Measurements from ENCODE around the gene ARHGEF38. TPM values are rescaled to one million over a fixed set of nuclear protein-coding genes. Genes with fewer than 3 reads are reported as not detected.

ARHGEF38 gene
- total RNA-seq, 4 donors from 2014 or later: 0.11 to 0.88 (median 0.54) TPM

GRCh38 chr4:105620640-105621323 is 68.4 kb downstream of the ARHGEF38 start:
- TF ChIP-seq, protein P1, sequence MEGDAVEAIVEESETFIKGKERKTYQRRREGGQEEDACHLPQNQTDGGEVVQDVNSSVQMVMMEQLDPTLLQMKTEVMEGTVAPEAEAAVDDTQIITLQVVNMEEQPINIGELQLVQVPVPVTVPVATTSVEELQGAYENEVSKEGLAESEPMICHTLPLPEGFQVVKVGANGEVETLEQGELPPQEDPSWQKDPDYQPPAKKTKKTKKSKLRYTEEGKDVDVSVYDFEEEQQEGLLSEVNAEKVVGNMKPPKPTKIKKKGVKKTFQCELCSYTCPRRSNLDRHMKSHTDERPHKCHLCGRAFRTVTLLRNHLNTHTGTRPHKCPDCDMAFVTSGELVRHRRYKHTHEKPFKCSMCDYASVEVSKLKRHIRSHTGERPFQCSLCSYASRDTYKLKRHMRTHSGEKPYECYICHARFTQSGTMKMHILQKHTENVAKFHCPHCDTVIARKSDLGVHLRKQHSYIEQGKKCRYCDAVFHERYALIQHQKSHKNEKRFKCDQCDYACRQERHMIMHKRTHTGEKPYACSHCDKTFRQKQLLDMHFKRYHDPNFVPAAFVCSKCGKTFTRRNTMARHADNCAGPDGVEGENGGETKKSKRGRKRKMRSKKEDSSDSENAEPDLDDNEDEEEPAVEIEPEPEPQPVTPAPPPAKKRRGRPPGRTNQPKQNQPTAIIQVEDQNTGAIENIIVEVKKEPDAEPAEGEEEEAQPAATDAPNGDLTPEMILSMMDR (IDR thresholded peaks at IDR 0.05): no peak
- no peak for DNase-seq (ENCODE audit: low spot score in 2 of 2)
- H3K4me3 ChIP-seq (ENCODE audit: low read depth, poor library complexity, severe bottlenecking): no peak overlapping the region
- 47 to 52% methylated on average over 1 of the region's 1 CpG for WGBS, 2 donors
- intact Hi-C loops (cut with DNase I; ENCODE audit: low total_unique reads): no loop called here

- no peak overlapping the region for H3K4me3 ChIP-seq (ENCODE audit: low read depth, poor library complexity, severe bottlenecking)
- intact Hi-C loops (cut with DNase I; ENCODE audit: low total_unique reads): no loop called here
- DNase-seq (ENCODE audit: low spot score in 2 of 2): no peak
- 78 to 88% methylated on average over 4 of the region's 4 CpGs for WGBS, 2 donors
- TF ChIP-seq POLR2A (IDR thresholded peaks at IDR 0.05): no peak
- TF ChIP-seq, protein P1 (IDR thresholded peaks at IDR 0.05): no peak
Observed at GRCh38 chr4:105622269-105622668, 69.8 kb downstream of the ARHGEF38 start.

DNA sequence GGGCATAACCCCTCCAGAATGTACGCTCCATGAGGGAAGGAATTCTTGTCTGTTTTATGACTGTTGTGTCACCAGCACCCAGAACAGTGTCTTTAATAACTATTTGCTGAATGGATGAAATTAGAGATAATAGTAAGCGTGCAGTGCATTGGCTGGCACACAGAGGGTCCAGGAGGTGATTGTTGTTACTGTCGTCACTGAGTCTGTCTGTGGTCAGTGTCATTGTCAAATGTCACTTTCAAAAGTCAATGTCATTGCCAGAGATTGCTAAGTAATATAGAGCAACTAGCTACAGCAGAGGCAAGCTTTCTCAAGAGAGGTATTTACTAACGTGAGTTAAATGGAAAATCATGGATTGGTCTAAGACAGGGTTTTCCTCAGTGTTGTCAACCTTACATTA is 70.7 kb downstream of the ARHGEF38 start:
- TF ChIP-seq POLR2A (IDR thresholded peaks at IDR 0.05): no peak
- TF ChIP-seq, protein P1 (IDR thresholded peaks at IDR 0.05): no peak
- WGBS, 2 donors: 87 to 88% methylated on average over 4 of the region's 4 CpGs
- no peak for DNase-seq (ENCODE audit: low spot score in 2 of 2)
- intact Hi-C loops (cut with DNase I; ENCODE audit: low total_unique reads): no loop called here
- no peak overlapping the region for H3K4me3 ChIP-seq (ENCODE audit: low read depth, poor library complexity, severe bottlenecking)

GRCh38 chr4:105624530-105624929 is 72.1 kb downstream of the ARHGEF38 start:
- intact Hi-C loops (cut with DNase I; ENCODE audit: low total_unique reads): no loop called here
- no peak overlapping the region for H3K4me3 ChIP-seq (ENCODE audit: low read depth, poor library complexity, severe bottlenecking)
- DNase-seq (ENCODE audit: low spot score in 2 of 2): no peak
- WGBS, 2 donors: 39 to 50% methylated on average over 4 of the region's 4 CpGs
- TF ChIP-seq POLR2A (IDR thresholded peaks at IDR 0.05): no peak
- TF ChIP-seq, protein P1 (IDR thresholded peaks at IDR 0.05): no peak

GRCh38 chr4:105625214-105625613 is 72.8 kb downstream of the ARHGEF38 start:
- TF ChIP-seq, protein P1 (IDR thresholded peaks at IDR 0.05): no peak
- TF ChIP-seq POLR2A (IDR thresholded peaks at IDR 0.05): no peak
- intact Hi-C loops (cut with DNase I; ENCODE audit: low total_unique reads): no loop called here
- 67 to 88% methylated on average over 1 of the region's 1 CpG for WGBS, 2 donors
- no peak overlapping the region for H3K4me3 ChIP-seq (ENCODE audit: low read depth, poor library complexity, severe bottlenecking)
- DNase-seq (ENCODE audit: low spot score in 2 of 2): no peak

GRCh38 chr4:105626846-105627245 is 74.4 kb downstream of the ARHGEF38 start:
- no peak for DNase-seq (ENCODE audit: low spot score in 2 of 2)
- 81 to 91% methylated on average over 2 of the region's 2 CpGs for WGBS, 2 donors
- TF ChIP-seq, protein P1 (IDR thresholded peaks at IDR 0.05): no peak
- TF ChIP-seq POLR2A (IDR thresholded peaks at IDR 0.05): no peak
- H3K4me3 ChIP-seq (ENCODE audit: low read depth, poor library complexity, severe bottlenecking): no peak overlapping the region
- intact Hi-C loops (cut with DNase I; ENCODE audit: low total_unique reads): no loop called here

All from lower leg skin (tissue), 4 donors.